ENCODE measurements around the gene LIN7A.

The LIN7A gene

GRCh38 chr12:80777587-80777986, 160.1 kb downstream of the LIN7A start:
- no peaks in the 10 kb centered on the region for H4K20me1 ChIP-seq (ENCODE audit: insufficient read depth, low read length)
- no peaks in the 10 kb centered on the region for H3K79me2 ChIP-seq (ENCODE audit: insufficient read depth, low read length)
- DNase-seq (no peak), ATAC-seq (ENCODE audit: insufficient read depth, low read depth) (no peak)
- H3K4me2 ChIP-seq (ENCODE audit: insufficient read depth, low read length) = no peak overlapping the region
- no peaks in the 10 kb centered on the region for H3K36me3 ChIP-seq (ENCODE audit: insufficient read depth, low read length)
- H3K9ac ChIP-seq (ENCODE audit: low read depth, low read length) = no peak overlapping the region
- H2AFZ ChIP-seq (ENCODE audit: low read depth, low read length) = 0 out of 2 replicates have a peak overlapping the region, but pooled peaks have one; percentile 38
- H3K4me1 ChIP-seq (ENCODE audit: insufficient read depth, low read length) = peaks cover 15% of the 10 kb centered on the region
- no peaks in the 10 kb centered on the region for H3K27me3 ChIP-seq (ENCODE audit: insufficient read depth, low read length, poor library complexity)
- TF ChIP-seq CTCF (IDR thresholded peaks at IDR 0.05; ENCODE audit: borderline replicate concordance, extremely low read depth, low read length, poor library complexity, severe bottlenecking) = no peak
- no peak for TF ChIP-seq EZH2 (IDR thresholded peaks at IDR 0.05; ENCODE audit: borderline replicate concordance, low read depth, low read length, severe bottlenecking)
- no peaks in the 10 kb centered on the region for H3K9me3 ChIP-seq (ENCODE audit: insufficient read depth, low read length, severe bottlenecking)
- H3K27ac ChIP-seq (ENCODE audit: low read length) = peak overlapping the region; percentile 64; the same call in 1 of the 2 replicates
- H3K4me3 ChIP-seq (ENCODE audit: low read depth in 1 of 2, low read length in 2 of 2) = no peak overlapping the region

- no peak for ATAC-seq (ENCODE audit: insufficient read depth, low read depth)
- Histone ChIP-seq H4K20me1 (ENCODE audit: insufficient read depth, low read length) (no peaks in the 10 kb centered on the region), H3K4me3 (ENCODE audit: low read depth in 1 of 2, low read length in 2 of 2) (no peak overlapping the region), H3K36me3 (ENCODE audit: insufficient read depth, low read length) (no peaks in the 10 kb centered on the region), H3K79me2 (ENCODE audit: insufficient read depth, low read length) (no peaks in the 10 kb centered on the region), H3K4me1 (ENCODE audit: insufficient read depth, low read length) (peaks cover 15% of the 10 kb centered on the region), H3K9me3 (ENCODE audit: insufficient read depth, low read length, severe bottlenecking) (no peaks in the 10 kb centered on the region), H3K9ac (ENCODE audit: low read depth, low read length) (no peak overlapping the region), H3K4me2 (ENCODE audit: insufficient read depth, low read length) (no peak overlapping the region), H2AFZ (ENCODE audit: low read depth, low read length) (no peak overlapping the region), H3K27me3 (ENCODE audit: insufficient read depth, low read length, poor library complexity) (no peaks in the 10 kb centered on the region), H3K27ac (ENCODE audit: low read length) (no peak overlapping the region)
- TF ChIP-seq EZH2 (IDR thresholded peaks at IDR 0.05; ENCODE audit: borderline replicate concordance, low read depth, low read length, severe bottlenecking) (no peak), CTCF (IDR thresholded peaks at IDR 0.05; ENCODE audit: borderline replicate concordance, extremely low read depth, low read length, poor library complexity, severe bottlenecking) (no peak)
- DNase-seq = no peak
Measured at GRCh38 chr12:80776706-80777105, 161.0 kb downstream of the LIN7A start.

- Histone ChIP-seq H3K4me3 (ENCODE audit: low read depth in 1 of 2, low read length in 2 of 2) (no peak overlapping the region), H3K27me3 (ENCODE audit: insufficient read depth, low read length, poor library complexity) (no peaks in the 10 kb centered on the region), H3K4me1 (ENCODE audit: insufficient read depth, low read length) (no peaks in the 10 kb centered on the region), H4K20me1 (ENCODE audit: insufficient read depth, low read length) (no peaks in the 10 kb centered on the region), H2AFZ (ENCODE audit: low read depth, low read length) (no peak overlapping the region), H3K9me3 (ENCODE audit: insufficient read depth, low read length, severe bottlenecking) (no peaks in the 10 kb centered on the region), H3K79me2 (ENCODE audit: insufficient read depth, low read length) (no peaks in the 10 kb centered on the region), H3K9ac (ENCODE audit: low read depth, low read length) (no peak overlapping the region), H3K4me2 (ENCODE audit: insufficient read depth, low read length) (no peak overlapping the region), H3K27ac (ENCODE audit: low read length) (no peak overlapping the region), H3K36me3 (ENCODE audit: insufficient read depth, low read length) (no peaks in the 10 kb centered on the region)
- ATAC-seq (ENCODE audit: insufficient read depth, low read depth) = no peak
- TF ChIP-seq CTCF (IDR thresholded peaks at IDR 0.05; ENCODE audit: borderline replicate concordance, extremely low read depth, low read length, poor library complexity, severe bottlenecking) = no peak
- TF ChIP-seq EZH2 (IDR thresholded peaks at IDR 0.05; ENCODE audit: borderline replicate concordance, low read depth, low read length, severe bottlenecking) = no peak
- DNase-seq = no peak
Measured at GRCh38 chr12:80770958-80771357, 166.8 kb downstream of the LIN7A start.
